Lower leg skin (tissue), 3 donors: ENCODE measurements around the gene HYKK.

Source experiments
- CTCF ChIP-seq, 3 donors: fragments of 450-650 bp; IDR thresholded peaks; one replicate each; pipeline ENCODE4 v1.5.1; 2016; ENCODE audit warnings: antibody characterized with exemption in 3 of 3, mild to moderate bottlenecking in 3 of 3, moderate library complexity in 2 of 3
- POLR2A ChIP-seq, 2 donors: fragments of 450-650 bp; IDR thresholded peaks; one replicate each; pipeline ENCODE4 v1.6.1; 2016 to 2017; ENCODE audit warnings: antibody characterized with exemption in 2 of 2, mild to moderate bottlenecking in 1 of 2, moderate library complexity in 1 of 2

DNA sequence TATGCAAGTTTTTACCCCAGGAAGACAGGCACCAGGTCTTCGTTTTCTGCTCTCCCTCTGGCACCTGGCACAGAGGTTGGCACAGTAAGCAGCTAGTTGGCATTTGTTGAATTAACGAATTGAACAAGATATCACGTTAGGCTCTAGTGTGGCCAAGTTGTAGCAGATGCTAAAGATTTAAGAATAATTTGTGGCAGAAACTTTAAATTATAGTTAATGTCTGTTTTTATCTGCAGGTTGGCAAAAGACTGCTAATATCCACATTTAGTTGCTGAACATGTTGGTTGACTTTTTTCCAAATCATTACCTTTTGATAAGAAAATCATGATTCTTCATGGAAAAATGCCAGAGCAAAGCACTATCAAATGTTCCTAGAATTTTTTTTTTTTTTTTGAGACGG is 66.0 kb downstream of the HYKK start:
- TF ChIP-seq CTCF (IDR thresholded peaks at IDR 0.05) (no peak), POLR2A (IDR thresholded peaks at IDR 0.05) (no peak)
